K562 (cell line): ENCODE data around the gene LGALS8.

ENCODE experiments used
- ELF4 ChIP-seq: fragments of 450-650 bp; formaldehyde crosslinking; IDR thresholded peaks from 2 replicates; pipeline ENCODE4 v1.4.0; 2022; ENCODE audit warnings: missing genetic modification characterization
- MAZ ChIP-seq, 2 experiments: fragments of 450-650 bp in 1 of 2; sonication (generic) in 1 of 2; formaldehyde crosslinking; IDR thresholded peaks in 1 of 2; conservative IDR thresholded peaks in 1 of 2; 2 replicates each; pipeline versions ENCODE4 v1.4.0 to v1.5.0; 2020; ENCODE audit warnings: mild to moderate bottlenecking in 1 of 2, missing genetic modification reagents in 1 of 2
- TAF1 ChIP-seq: IDR thresholded peaks from 2 replicates; pipeline ENCODE4 v1.6.1; 2011; ENCODE audit warnings: mild to moderate bottlenecking, low read length, moderate library complexity; ENCODE audit not compliant: insufficient read depth, control insufficient read depth, severe bottlenecking; ENCODE audit errors: extremely low read depth
- ZNF785 ChIP-seq: fragments of 250-450 bp; sonication (Bioruptor Pico); IDR thresholded peaks from 2 replicates; pipeline ENCODE4 v1.4.0; 2020; ENCODE audit warnings: mild to moderate bottlenecking
- TF ChIP-seq, protein P1 (sequence below): fragments of 450-650 bp; IDR thresholded peaks from 2 replicates; pipeline ENCODE4 v1.6.1; 2016; ENCODE audit warnings: antibody characterized with exemption
- TF ChIP-seq, protein P2 (sequence below): sonication (generic); formaldehyde crosslinking; IDR thresholded peaks from 2 replicates; pipeline ENCODE4 v1.8.1; 2023; ENCODE audit warnings: missing genetic modification reagents, mild to moderate bottlenecking, borderline replicate concordance
- TF ChIP-seq, protein P3 (sequence below): fragments of 250-450 bp; sonication (Bioruptor Pico); IDR thresholded peaks from 2 replicates; pipeline ENCODE4 v1.5.0; 2020; ENCODE audit warnings: mild to moderate bottlenecking, borderline replicate concordance
- TF ChIP-seq, protein P4 (sequence below): sonication (generic); formaldehyde crosslinking; IDR thresholded peaks from 2 replicates; pipeline ENCODE4 v1.9.0; 2022; ENCODE audit warnings: mild to moderate bottlenecking, missing genetic modification reagents
- TF ChIP-seq, protein P5 (sequence below), 2 experiments: fragments of 450-650 bp; formaldehyde crosslinking in 1 of 2; IDR thresholded peaks; 2 replicates each; pipeline versions ENCODE4 v1.4.0 to v1.6.1; 2014 to 2020; ENCODE audit warnings: mild to moderate bottlenecking in 2 of 2, borderline replicate concordance in 1 of 2, low read depth in 1 of 2

DNA sequence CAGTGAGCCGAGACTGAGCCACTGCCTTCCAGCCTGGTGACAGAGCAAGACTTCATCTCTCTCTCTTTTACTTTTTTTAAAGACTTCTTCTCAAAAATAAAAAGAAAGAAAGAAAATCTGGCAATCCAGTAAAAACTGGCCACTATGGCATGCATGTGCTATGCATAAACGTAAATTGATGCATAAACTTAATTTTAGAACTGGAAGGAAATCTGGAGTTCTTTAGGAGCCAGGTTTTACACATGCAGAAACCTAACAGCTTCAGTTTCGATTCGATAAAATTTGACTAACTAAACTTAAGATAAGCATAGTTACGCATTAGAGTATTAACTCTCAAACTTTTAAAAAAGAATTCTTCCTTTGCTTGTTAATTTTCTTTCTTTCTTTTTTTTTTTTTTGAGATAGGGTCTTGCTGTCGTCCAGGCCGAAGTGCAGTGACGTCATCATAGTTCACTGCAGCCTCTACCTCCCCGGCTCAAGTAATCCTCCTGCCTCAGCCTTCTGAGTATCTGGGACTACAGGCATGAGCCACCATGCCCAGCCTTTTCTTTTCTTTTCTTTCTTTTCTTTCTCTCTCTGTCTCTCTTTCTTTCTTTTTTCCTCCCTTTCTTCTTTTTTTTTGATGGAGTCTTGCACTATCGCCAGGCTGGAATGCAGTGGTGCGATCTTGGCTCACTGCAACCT lies 11.9 kb upstream of the LGALS8 start:
- TF ChIP-seq MAZ (CRISPR knock-in tag; conservative IDR thresholded peaks at IDR 0.05 in 1 of 2, IDR thresholded peaks at IDR 0.05 in 1 of 2), result no peak
- no peak for TF ChIP-seq ELF4 (CRISPR knock-in tag)
- TF ChIP-seq, protein P1, sequence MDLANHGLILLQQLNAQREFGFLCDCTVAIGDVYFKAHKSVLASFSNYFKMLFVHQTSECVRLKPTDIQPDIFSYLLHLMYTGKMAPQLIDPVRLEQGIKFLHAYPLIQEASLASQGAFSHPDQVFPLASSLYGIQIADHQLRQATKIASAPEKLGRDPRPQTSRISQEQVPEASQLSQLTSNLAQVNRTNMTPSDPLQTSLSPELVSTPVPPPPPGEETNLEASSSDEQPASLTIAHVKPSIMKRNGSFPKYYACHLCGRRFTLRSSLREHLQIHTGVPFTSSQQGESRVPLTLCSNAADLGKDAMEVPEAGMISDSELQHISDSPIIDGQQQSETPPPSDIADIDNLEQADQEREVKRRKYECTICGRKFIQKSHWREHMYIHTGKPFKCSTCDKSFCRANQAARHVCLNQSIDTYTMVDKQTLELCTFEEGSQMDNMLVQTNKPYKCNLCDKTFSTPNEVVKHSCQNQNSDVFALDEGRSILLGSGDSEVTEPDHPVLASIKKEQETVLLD, result no peak
- no peak for TF ChIP-seq TAF1
- TF ChIP-seq, protein P2, sequence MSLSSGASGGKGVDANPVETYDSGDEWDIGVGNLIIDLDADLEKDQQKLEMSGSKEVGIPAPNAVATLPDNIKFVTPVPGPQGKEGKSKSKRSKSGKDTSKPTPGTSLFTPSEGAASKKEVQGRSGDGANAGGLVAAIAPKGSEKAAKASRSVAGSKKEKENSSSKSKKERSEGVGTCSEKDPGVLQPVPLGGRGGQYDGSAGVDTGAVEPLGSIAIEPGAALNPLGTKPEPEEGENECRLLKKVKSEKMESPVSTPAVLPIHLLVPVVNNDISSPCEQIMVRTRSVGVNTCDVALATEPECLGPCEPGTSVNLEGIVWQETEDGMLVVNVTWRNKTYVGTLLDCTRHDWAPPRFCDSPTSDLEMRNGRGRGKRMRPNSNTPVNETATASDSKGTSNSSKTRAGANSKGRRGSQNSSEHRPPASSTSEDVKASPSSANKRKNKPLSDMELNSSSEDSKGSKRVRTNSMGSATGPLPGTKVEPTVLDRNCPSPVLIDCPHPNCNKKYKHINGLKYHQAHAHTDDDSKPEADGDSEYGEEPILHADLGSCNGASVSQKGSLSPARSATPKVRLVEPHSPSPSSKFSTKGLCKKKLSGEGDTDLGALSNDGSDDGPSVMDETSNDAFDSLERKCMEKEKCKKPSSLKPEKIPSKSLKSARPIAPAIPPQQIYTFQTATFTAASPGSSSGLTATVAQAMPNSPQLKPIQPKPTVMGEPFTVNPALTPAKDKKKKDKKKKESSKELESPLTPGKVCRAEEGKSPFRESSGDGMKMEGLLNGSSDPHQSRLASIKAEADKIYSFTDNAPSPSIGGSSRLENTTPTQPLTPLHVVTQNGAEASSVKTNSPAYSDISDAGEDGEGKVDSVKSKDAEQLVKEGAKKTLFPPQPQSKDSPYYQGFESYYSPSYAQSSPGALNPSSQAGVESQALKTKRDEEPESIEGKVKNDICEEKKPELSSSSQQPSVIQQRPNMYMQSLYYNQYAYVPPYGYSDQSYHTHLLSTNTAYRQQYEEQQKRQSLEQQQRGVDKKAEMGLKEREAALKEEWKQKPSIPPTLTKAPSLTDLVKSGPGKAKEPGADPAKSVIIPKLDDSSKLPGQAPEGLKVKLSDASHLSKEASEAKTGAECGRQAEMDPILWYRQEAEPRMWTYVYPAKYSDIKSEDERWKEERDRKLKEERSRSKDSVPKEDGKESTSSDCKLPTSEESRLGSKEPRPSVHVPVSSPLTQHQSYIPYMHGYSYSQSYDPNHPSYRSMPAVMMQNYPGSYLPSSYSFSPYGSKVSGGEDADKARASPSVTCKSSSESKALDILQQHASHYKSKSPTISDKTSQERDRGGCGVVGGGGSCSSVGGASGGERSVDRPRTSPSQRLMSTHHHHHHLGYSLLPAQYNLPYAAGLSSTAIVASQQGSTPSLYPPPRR (CRISPR knock-in tag), result no peak
- TF ChIP-seq, protein P3, sequence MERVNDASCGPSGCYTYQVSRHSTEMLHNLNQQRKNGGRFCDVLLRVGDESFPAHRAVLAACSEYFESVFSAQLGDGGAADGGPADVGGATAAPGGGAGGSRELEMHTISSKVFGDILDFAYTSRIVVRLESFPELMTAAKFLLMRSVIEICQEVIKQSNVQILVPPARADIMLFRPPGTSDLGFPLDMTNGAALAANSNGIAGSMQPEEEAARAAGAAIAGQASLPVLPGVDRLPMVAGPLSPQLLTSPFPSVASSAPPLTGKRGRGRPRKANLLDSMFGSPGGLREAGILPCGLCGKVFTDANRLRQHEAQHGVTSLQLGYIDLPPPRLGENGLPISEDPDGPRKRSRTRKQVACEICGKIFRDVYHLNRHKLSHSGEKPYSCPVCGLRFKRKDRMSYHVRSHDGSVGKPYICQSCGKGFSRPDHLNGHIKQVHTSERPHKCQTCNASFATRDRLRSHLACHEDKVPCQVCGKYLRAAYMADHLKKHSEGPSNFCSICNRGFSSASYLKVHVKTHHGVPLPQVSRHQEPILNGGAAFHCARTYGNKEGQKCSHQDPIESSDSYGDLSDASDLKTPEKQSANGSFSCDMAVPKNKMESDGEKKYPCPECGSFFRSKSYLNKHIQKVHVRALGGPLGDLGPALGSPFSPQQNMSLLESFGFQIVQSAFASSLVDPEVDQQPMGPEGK (CRISPR knock-in tag), result no peak
- no peak for TF ChIP-seq ZNF785 (CRISPR knock-in tag)
- TF ChIP-seq, protein P4, sequence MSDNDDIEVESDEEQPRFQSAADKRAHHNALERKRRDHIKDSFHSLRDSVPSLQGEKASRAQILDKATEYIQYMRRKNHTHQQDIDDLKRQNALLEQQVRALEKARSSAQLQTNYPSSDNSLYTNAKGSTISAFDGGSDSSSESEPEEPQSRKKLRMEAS (CRISPR knock-in tag), result no peak
- TF ChIP-seq, protein P5, sequence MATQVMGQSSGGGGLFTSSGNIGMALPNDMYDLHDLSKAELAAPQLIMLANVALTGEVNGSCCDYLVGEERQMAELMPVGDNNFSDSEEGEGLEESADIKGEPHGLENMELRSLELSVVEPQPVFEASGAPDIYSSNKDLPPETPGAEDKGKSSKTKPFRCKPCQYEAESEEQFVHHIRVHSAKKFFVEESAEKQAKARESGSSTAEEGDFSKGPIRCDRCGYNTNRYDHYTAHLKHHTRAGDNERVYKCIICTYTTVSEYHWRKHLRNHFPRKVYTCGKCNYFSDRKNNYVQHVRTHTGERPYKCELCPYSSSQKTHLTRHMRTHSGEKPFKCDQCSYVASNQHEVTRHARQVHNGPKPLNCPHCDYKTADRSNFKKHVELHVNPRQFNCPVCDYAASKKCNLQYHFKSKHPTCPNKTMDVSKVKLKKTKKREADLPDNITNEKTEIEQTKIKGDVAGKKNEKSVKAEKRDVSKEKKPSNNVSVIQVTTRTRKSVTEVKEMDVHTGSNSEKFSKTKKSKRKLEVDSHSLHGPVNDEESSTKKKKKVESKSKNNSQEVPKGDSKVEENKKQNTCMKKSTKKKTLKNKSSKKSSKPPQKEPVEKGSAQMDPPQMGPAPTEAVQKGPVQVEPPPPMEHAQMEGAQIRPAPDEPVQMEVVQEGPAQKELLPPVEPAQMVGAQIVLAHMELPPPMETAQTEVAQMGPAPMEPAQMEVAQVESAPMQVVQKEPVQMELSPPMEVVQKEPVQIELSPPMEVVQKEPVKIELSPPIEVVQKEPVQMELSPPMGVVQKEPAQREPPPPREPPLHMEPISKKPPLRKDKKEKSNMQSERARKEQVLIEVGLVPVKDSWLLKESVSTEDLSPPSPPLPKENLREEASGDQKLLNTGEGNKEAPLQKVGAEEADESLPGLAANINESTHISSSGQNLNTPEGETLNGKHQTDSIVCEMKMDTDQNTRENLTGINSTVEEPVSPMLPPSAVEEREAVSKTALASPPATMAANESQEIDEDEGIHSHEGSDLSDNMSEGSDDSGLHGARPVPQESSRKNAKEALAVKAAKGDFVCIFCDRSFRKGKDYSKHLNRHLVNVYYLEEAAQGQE (IDR thresholded peaks at IDR 0.05; ENCODE audit: borderline replicate concordance), result no peak
- TF ChIP-seq, protein P5 (CRISPR knock-in tag; IDR thresholded peaks at IDR 0.05; ENCODE audit: low read depth), result no peak
